WTC11 (cell line): ENCODE data around the gene TPM2.

Experiments
- CTCF ChIP-seq: fragments of 200-600 bp; IDR thresholded peaks from 2 replicates; pipeline ENCODE4 v1.8.0; 2022; ENCODE audit warnings: antibody characterized with exemption
- MAX ChIP-seq: sonication (generic); formaldehyde crosslinking; IDR thresholded peaks from 2 replicates; pipeline ENCODE4 v1.8.0; 2022; ENCODE audit warnings: mild to moderate bottlenecking, missing genetic modification reagents
- NFYB ChIP-seq: sonication (generic); formaldehyde crosslinking; conservative IDR thresholded peaks from 2 replicates; pipeline ENCODE4 v1.8.0; 2022; ENCODE audit warnings: low read depth, missing genetic modification reagents
- ZNF423 ChIP-seq: fragments of 250-450 bp; sonication (Bioruptor Pico); IDR thresholded peaks from 2 replicates; pipeline ENCODE4 v2.1.2; 2022; ENCODE audit warnings: mild to moderate bottlenecking, moderate library complexity

- TF ChIP-seq ZNF423, result no peak
- TF ChIP-seq NFYB (CRISPR knock-in tag), result no peak
- TF ChIP-seq MAX (CRISPR knock-in tag), result no peak
- TF ChIP-seq CTCF, result no peak
Measured at GRCh38 chr9:35690614-35691333, 1.0 kb upstream of the TPM2 start.
